GM21423 (cell line): ENCODE results near the gene ANKAR.
"Not testable (repeated sequence)": the region's sequence is repeated elsewhere in the genome, so short reads cannot be mapped to it uniquely, and the experiment has no call there.

Source experiments
- ATAC-seq: cut with Tn5 transposase; IDR thresholded peaks from one replicate; pipeline ENCODE4 v1.9.1; 2021; ENCODE audit warnings: mild to moderate bottlenecking, moderate library complexity; ENCODE audit not compliant: unreplicated experiment

Gene ANKAR

DNA sequence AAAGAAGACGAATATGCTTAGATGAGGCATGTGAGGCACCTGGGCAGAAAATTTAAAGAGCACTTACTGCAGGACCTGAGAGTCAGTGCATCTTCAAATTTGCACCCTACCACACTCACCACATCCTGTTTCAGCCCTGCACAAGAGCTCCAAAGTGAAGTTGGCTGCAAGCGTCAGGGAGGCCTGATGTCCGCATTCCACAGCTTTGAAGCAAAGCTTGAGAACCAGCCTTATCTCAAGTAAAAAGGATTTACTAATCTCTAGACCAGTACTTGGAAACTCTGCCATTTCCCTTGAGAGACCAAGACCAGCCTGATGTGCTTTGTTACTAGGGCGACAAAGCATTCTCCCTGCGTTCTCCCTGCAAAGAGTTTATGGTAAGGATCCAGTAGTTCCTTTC lies 16.6 kb upstream of the ANKAR start:
- ATAC-seq, result peak; percentile 45

DNA sequence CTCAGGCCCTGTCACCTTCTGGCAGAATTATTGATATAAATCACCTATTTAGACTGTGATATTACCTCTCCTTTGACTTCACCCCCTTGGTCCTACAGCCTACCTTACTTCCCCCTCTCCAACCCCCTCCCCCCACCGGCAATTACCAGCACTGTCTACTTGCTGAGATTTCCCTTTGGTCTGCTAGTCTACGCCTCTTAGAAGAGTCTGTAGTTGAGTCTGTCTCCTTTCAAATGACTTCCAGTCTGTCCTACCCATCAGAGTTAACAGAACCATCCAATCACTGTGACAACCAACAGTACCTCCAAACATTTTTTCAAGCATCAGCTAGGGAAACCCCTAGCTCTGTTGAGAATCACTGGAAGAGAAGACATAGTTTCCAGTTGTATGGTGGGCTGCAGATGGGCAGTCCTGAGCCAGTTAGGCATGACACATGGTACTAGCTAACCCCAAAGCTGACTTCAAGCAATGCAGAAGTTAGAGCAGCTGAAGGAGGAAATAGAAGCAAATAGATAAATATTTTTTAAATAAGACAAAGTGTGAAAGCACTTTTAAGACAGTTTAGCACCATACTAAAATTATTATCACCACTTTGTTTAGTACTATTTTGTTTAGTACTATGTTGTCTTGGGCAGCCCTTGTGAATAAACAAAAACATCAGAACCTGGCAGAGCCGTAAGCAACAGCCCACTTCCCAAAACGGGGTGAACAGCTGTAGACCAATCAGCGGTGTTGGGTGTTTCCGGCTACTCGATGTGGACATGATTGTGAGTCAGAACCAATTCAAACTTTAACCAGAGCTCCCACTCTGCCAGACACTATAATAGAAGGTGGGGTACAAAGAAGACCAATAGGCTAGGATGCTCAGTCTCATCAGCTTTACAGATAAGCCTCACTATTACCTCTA lies 15.9 kb upstream of the ANKAR start:
- ATAC-seq, result no peak

DNA sequence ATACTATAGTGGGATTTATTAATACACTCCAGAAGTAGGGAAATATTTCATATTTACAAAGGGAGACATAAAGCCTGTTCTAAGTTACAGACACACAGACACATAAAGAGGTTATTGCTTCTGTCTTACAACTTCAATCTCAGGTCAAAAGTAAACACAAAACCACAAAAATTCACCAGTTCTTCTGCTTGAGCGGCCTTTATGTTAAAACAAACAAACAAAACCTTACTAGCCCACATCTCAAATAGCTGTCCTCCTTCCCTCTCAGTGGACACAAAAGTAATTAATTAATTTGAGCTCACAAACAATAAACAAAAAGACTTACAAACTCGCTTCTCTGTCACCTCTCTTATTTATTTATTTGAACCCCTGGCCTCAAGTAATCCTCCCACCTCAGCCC lies 14.7 kb upstream of the ANKAR start:
- no peak for ATAC-seq

DNA sequence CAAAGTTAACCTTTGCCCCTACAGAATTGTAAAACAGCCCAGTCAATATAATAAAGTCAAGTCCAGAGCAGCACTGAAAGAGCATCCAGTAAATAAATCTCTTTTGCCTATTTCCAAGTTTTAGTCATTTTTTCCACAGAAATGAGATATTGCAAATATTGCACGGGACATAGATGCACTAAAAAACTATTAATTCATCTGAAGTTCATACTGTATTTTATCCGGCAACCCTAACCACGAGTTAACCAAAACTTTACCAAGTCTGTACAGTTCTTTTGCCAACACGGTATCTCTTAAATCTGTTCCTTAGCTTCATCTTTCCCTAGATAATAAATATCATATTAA lies 13.7 kb upstream of the ANKAR start:
- no peak for ATAC-seq

DNA sequence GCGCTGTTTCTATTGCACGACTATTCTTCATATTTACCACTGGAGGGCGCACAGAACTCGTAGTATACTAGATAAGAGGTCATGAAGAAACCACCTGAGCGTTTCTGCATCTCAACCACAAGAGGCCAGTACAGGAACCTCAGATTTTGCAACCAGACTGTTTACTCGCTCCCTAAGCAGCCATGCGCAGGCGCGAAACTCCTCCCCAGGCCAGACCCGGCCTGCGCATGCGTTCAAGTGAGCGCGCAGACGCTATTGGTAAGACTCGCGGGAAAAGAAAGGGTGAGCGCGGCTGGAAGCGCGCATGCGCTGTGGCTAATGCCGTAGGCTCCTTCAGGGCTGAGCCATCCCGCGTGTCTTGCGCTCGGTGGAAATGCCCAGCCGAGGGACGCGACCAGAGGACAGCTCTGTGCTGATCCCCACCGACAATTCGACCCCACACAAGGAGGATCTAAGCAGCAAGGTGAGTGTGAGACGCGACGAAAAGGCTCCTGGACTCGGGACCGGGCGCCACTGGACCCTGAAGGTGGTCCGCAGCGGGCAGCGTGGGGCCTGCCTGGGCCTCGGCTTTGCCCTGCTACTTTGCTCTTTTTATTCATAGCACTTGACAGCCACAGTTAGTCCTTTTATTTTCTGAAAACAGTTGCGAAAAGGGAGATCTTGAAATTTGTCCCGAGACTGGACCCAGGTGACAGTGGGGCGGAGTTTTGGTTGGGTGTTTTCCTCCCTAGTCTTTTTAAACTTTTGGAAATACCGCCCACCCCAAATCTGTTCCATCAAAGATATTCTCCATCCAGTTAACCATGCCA lies 13.1 kb upstream of the ANKAR start, which contains the start of gene ASNSD1:
Gene ASNSD1 (plus strand): TSS at position 312 of the 809 bp plus-strand sequence. CDS start 4,674 bp downstream, outside the sequence.
- ATAC-seq, result peak; percentile 94

DNA sequence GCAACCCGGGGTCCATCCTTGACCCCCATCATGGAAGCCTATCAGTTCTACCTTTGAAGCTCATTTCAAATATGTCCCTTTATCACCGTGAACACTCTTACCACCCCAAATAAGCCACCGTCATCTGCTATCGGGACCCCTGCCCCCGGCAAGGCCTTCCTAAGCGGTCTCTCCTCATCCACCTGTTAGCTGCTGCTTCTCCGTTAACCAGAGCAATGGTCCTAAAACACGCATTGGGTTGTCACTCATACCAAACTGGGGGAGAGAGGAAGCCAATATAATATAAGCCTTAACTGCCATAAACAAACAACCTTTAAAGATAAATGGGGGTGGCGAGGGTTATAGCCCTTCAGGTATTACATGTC lies 12.5 kb upstream of the ANKAR start:
- ATAC-seq, result no peak

DNA sequence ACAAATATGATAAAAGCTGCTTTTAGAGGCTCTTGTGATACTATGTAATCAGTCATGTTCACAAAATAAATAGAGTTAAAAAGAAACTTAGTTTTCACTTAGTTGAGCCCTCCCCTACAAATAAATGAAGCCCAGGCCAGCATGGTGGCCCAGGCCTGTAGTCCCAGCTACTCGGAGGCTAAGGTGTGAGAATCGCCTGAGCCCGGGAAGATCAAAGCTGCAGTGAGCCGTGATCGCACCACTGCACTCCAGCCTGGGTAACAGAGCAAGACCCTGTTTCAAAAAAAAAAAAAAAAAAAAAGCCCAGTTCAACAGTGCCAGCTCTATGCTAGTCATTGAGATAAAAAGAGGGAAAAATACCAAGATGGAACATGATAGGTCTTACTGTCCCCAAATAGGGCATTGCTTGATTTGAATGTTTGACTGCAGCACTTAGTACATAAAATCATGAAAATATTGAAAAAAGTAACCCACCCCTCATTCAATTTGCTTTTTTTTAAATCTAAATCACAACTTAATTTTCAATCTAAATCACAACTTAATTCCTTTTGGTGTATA lies 11.7 kb upstream of the ANKAR start:
- ATAC-seq, result no peak

DNA sequence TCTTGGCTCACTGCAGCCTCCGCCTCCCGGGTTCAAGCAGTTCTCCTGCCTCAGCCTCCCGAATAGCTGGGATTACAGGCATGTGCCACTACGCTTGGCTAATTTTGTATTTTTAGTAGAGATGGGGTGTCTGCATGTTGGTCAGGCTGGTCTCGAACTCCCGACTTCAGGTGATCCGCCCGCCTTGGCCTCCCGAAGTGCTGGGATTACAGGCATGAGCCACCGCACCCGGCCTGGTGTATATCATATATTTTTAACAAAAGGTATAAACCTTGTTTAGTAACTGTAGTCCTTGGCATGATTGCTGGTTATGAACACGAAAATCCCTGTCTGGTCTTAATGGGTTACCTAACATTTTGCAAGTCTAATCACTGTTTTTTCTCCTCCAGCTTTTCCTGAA lies 11.2 kb upstream of the ANKAR start:
- not testable (repeated sequence) for ATAC-seq

DNA sequence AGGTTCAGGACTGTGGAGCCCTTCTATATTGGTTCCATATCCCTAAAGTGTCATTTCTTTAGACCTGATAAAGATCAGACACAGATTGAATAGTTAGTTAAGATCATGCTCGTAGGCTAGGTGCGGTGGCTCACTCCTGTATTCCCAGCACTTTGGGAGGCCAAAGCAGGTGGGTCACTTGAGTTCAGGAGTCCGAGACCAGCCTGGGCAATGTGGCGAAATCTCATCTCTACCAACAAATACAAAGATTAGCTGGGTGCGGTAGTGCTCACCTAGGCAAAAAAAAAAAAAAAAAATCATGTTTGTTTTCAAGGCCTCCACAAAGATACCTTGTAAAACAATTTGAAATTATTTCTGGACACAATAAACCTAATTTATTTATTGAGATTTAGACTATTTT lies 4.6 kb upstream of the ANKAR start:
- no peak for ATAC-seq

DNA sequence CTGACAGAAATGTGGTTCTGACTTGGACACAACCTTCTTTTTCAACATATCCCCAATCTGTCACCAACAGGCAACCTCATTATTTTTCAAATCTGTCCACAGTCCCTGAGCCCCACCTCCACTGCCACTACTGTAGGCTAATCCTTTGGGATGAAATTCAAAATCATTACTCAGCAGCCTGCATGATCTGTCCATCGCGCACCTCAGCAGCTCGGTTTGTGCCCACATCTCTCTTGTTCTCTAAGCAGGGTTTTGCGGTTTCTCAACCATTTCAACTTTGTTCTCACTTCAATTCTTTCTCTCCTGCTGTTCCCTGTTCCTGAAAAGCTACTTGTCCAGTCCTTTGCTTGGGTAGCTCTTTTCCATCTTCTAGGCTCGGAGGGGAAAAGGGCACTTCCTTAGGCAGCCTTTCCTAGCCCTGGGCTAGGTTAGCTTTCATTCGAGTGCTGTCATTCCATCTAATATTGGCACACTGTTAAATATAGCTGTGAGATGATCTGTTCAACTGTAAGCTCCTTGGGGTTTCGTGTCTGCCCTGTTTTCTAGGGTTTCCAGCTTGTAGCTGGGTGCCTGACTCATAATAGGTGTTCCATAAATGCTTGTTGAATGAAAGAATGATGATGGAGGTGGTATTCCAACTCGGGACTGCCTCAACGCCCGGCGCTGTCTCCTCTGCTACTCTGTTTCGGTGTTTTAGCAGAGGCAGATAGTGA lies 653 bp upstream of the ANKAR start:
- ATAC-seq, result no peak

DNA sequence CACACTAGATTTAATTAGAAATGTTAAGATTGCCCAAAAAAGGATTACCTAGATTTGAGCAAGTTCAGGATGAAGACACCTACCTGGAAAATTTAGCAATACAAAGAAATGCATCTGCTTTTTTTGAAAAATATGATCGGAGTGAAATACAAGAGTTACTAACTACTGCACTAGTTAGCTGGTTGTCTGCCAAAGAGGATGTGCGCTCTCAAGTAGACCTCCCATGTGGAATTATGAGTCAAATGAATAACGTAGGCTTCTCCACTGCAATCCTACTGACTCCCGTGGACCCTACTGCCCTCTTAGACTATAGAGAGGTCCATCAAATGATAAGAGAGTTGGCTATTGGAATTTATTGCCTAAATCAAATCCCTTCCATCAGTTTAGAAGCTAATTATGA lies 2.0 kb downstream of the ANKAR start:
- no peak for ATAC-seq

DNA sequence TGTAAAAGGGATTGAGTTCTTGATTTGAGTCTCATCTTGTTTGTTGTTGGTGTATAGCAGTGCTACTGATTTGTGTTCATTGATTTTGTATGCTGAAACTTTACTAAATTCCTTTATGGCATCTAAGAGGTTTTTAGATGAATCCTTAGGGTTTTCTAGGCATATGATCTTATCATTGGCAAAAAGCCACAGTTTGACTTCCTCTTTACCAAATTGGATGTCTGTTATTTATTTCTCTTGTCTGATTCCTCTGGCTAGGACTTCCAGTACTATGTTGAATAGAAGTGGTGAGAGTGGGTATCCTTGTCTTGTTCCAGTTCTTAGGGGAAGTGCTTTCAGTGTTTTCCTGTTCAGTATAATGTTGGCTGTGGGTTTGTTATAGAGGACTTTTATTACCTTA lies 4.8 kb downstream of the ANKAR start:
- ATAC-seq, result no peak

DNA sequence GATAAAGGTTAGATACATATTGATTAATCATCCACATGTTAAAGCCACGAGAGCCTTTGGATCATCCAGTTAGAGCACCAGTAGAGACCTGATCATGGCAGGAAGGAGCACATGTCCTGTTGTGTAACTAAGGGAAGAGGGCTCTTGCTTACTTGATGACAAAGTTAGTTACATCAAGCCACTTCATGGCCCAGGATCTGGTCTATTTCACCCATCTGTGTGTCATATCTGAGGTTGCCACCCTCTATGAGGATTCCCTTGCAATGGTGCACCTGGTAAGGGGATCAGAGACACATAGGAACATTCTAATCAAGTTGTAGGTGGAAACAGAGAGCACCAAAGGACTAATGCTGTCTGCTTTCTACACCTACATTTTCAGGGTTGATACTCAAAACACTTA lies 6.7 kb downstream of the ANKAR start:
- ATAC-seq, result no peak

DNA sequence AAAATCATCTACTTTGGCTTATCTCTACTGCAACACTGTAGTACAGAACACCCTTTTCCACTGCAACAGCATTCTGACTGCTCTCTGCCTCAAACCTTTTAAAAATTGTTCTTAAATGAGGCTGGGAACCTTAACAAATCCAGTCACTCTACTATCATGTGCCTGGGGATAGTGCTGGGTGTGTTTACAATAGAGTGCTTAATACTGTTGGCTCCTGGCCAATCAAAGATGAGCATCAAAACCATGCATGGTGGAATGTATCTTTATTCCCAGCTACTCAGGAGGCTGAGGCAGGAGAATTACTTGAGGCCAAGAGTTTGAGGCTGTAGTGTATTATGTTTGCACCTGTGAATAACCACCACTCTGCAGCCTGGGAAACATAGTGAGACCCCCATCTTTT lies 7.4 kb downstream of the ANKAR start:
- ATAC-seq, result no peak

DNA sequence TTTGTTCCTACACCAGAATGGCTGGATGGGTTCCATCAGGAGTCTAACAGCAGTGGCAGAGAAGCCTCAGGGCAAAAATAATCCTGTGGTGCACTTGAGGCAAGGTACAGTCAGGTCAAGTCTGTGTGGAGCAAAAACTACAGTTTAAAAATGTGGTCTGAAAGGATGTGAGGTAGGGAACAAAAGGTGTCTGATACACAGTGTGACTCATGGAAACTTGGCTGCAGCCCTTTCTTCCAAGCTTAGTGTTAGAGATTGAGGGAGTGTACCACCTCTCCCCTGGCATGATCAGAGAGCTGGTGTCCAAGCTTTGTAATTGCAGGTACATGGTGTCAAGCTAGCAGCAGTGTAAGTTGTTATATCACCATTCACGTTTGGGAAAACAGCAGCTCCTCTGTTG lies 8.9 kb downstream of the ANKAR start:
- ATAC-seq, result no peak

DNA sequence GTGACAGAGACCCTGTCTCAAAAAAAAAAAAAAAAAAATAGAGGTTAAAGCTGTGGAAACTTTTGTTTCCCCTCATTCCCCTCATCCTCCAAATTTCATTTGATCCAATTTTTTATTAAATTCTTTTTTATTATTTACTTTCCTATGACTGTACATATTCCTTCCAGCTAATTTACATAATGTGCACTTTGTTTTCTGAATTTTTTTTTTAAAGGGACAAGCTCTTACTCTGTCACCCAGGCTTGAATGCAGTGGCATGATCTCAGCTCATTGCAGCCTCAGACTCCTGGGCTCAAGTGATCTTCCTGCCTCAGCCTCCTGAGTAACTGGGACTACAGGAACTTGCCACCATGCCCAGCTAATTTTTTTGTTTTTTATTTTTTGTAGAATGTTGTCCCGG lies 10.3 kb downstream of the ANKAR start:
- no peak for ATAC-seq

DNA sequence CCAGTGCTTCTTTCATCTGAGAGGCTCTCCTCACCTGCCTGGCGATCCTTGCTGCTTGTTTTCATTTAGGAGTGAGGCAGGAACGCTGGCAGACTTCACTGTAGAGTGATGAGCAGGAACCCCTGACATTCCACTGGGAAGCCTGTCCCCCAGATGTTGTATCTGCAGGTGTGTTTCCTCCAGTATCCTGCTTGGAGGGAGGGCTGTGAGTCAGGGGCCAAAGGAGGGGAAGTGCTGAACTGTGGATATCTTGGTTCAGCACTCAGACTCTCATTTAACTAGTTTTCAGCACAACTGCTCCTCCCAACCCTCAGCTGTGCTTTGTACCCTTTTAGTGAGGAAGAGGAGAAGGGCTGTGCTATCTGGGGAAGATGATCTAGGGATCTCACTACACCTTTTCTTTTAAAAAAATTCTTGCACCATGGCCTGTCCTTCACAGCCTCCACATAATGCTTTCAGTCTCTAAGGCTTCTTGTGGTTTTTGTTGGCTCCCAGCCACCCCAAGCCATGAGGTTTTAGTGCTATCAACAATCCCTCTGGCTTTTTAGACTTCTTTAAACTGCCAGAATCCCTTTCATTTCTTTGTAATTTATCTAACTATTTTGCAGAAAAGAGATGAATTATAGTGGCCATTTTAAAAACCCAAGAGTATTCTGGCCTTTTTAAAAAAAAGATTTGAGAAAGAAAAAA lies 11.2 kb downstream of the ANKAR start:
- ATAC-seq, result no peak

DNA sequence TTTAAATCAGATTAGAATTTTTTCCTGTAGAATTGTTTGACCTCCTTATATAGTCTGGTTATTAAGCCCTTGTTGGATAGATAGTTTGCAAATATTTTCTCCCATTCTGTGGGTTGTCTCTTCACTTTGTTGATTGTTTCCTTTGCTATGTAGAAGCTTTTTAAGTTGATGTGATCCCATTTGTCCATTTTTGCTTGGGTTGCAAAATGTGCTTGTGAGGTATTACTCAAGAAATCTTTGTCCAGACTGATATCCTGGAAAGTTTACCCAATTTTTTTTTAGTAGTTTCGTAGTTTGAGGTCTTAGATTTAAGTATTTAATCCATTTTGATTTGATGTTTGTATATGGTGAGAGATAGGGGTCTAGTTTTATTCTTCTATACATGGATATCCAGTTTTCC lies 13.3 kb downstream of the ANKAR start:
- ATAC-seq, result not testable (repeated sequence)

DNA sequence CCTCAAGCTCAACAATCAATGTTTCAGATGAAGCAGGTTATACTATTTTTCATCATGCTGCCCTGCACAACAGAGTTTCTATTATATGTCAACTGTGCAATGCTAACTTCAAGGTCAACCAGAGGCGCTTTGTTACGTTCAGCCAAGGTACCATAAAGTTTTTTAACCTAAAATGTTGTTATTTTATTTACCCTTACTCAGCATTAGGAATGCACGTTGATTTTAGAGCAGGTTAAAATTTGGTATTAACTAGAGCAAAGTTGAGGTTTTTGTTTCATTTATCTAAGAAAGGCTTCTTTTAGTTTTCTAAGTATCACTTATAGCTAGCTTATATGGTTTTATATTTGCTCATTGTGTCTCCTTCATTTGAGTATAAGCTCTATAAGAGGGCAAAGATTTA lies 21.8 kb downstream of the ANKAR start:
- no peak for ATAC-seq

DNA sequence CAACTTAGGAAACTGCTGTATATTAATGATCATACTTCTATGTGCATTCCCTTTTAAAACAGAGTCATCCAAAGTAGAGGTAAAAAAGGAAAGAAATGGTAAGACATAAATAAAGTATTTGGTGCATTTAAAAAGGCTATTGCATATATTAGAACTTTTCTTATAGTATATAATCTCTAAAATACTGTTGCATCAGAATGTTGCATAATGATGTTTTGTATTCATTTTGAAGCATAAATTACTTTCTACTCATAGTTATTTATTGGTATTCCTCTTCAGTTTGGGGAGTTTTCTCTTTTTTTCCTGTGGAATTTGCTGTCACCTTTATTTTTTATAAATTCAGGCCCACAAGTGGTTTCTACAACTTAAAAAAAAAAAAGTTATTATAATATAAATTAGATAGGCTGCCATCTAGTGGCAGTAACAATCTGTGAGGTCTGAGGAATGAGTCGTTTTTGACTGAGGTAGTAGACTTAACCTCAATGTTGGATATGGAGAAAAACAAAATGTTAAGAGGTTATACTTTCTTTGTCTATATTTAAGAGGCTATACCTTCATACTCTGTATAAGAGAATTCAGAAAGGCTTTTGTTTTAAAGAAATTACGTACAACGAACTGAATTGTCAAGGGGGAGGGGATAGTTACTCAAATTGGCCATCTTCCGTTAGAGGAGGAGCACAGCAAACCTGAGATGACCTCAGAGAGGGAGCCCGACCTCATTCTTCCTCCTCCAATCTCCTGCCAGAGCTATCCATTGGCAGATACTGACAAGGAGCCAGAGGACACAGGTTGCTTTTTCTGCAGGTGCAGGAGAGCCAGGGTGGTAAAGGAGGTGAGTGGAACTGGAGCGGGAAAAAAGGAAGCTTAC lies 23.8 kb downstream of the ANKAR start:
- ATAC-seq, result peak; percentile 52
